K562 (cell line): ENCODE results near the gene GLRX2. TPM values are rescaled to one million over a fixed set of nuclear protein-coding genes. Genes with fewer than 3 reads are reported as not detected.
A peak's percentile ranks its signal among the peaks of the same experiment; 100 is the strongest.

Experiments used
- EHMT2 ChIP-seq: fragments of 450-650 bp; IDR thresholded peaks from 2 replicates; pipeline ENCODE4 v1.6.1; 2018; ENCODE audit warnings: antibody characterized with exemption
- HDAC1 ChIP-seq, 2 experiments: fragments of 450-650 bp; IDR thresholded peaks; 2 replicates each; pipeline ENCODE4 v1.6.1; 2016 to 2017; ENCODE audit warnings: inconsistent platforms in 1 of 2, mild to moderate bottlenecking in 1 of 2, moderate library complexity in 1 of 2
- HDAC2 ChIP-seq: fragments of 450-650 bp; IDR thresholded peaks from 2 replicates; pipeline ENCODE4 v1.6.1; 2016; ENCODE audit warnings: mild to moderate bottlenecking
- KHSRP ChIP-seq: fragments of 450-650 bp; IDR thresholded peaks from 2 replicates; pipeline ENCODE4 v1.6.1; 2017
- ZNF282 ChIP-seq: sonication (generic); formaldehyde crosslinking; IDR thresholded peaks from 2 replicates; pipeline ENCODE4 v1.8.1; 2023; ENCODE audit warnings: missing genetic modification reagents
- ZNF444 ChIP-seq: fragments of 250-450 bp; sonication (Bioruptor Pico); IDR thresholded peaks from 2 replicates; pipeline ENCODE4 v1.4.0; 2020; ENCODE audit warnings: mild to moderate bottlenecking, moderate library complexity
- ZNF766 ChIP-seq: fragments of 200-800 bp; sonication (Bioruptor generic); conservative IDR thresholded peaks from 2 replicates; pipeline ENCODE4 v1.6.1; 2016; ENCODE audit warnings: missing genetic modification characterization, missing compliant biosample characterization
- polyA plus RNA-seq, 8 experiments: library from polyadenylated mRNA; depleted of rRNA in 4 of 8; stranded (reverse) in 5 of 8; unstranded in 3 of 8; fragments of >200 nt; fragmentation: Nextera tagmentation in 2 of 8; fragmentation: Illumina TruSeq in 1 of 8; extraction: Ambion mirVana in 2 of 8; extraction: Trizol in 1 of 8; gene quantifications; 2 replicates each; pipeline versions ENCODE4 v1.2.1 to v1.2.3, GENCODE V29; 2011 to 2014; ENCODE audit warnings: inconsistent platforms in 1 of 8, missing spikeins in 1 of 8
- total RNA-seq, 7 experiments: library from RNA; depleted of rRNA in 6 of 7; stranded (reverse); fragments of >200 nt in 6 of 7; fragmentation: Illumina TruSeq in 2 of 7; extraction: Trizol in 2 of 7; gene quantifications; 2 replicates each; pipeline versions ENCODE4 v1.2.1 to v1.2.3, GENCODE V29; 2011 to 2021; ENCODE audit warnings: low replicate concordance in 1 of 7
- TF ChIP-seq, protein P1 (sequence below): fragments of 250-450 bp; sonication (Bioruptor Pico); IDR thresholded peaks from 2 replicates; pipeline ENCODE4 v1.4.0; 2020; ENCODE audit warnings: mild to moderate bottlenecking, moderate library complexity
- TF ChIP-seq, protein P2 (sequence below): fragments of 250-450 bp; sonication (Bioruptor Pico); IDR thresholded peaks from 2 replicates; pipeline ENCODE4 v1.5.0; 2020; ENCODE audit warnings: mild to moderate bottlenecking, borderline replicate concordance

The GLRX2 gene
- total and polyA plus RNA-seq, 9 of the 15 experiments (the other 6 are each of a cell fraction or from before 2014, with no cell fraction given) = 13.3 to 82.6 (median 55.1) TPM

DNA sequence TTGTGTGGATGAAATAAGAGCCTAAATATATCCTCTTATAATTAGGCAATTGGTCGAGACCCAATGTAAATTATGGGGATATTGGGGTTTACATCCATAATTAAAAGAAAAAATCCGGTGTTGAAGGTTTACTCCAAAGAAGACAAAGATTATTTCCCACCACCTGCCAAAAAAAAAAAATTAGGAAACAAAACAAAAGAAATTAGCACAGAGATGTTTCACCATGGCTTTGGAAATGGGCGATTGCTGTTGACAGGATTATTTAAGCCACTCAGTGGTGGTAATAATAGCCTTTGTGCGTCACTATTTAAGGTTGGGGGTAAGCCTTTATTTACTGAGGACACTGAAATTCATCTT is 585 bp upstream of the GLRX2 start (continued):
- TF ChIP-seq ZNF282 (CRISPR knock-in tag) (no peak), EHMT2 (0 out of 2 replicates have a peak, but pooled peaks have one; percentile 15), HDAC1 (IDR thresholded peaks at IDR 0.05) (no peak), KHSRP (no peak), ZNF444 (CRISPR knock-in tag) (no peak), ZNF766 (CRISPR knock-in tag) (no peak), HDAC2 (0 out of 2 replicates have a peak, but pooled peaks have one; percentile 6)
- TF ChIP-seq, protein P1, sequence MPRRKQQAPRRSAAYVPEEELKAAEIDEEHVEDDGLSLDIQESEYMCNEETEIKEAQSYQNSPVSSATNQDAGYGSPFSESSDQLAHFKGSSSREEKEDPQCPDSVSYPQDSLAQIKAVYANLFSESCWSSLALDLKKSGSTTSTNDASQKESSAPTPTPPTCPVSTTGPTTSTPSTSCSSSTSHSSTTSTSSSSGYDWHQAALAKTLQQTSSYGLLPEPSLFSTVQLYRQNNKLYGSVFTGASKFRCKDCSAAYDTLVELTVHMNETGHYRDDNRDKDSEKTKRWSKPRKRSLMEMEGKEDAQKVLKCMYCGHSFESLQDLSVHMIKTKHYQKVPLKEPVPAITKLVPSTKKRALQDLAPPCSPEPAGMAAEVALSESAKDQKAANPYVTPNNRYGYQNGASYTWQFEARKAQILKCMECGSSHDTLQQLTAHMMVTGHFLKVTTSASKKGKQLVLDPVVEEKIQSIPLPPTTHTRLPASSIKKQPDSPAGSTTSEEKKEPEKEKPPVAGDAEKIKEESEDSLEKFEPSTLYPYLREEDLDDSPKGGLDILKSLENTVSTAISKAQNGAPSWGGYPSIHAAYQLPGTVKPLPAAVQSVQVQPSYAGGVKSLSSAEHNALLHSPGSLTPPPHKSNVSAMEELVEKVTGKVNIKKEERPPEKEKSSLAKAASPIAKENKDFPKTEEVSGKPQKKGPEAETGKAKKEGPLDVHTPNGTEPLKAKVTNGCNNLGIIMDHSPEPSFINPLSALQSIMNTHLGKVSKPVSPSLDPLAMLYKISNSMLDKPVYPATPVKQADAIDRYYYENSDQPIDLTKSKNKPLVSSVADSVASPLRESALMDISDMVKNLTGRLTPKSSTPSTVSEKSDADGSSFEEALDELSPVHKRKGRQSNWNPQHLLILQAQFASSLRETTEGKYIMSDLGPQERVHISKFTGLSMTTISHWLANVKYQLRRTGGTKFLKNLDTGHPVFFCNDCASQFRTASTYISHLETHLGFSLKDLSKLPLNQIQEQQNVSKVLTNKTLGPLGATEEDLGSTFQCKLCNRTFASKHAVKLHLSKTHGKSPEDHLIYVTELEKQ (CRISPR knock-in tag) = no peak
- TF ChIP-seq, protein P2, sequence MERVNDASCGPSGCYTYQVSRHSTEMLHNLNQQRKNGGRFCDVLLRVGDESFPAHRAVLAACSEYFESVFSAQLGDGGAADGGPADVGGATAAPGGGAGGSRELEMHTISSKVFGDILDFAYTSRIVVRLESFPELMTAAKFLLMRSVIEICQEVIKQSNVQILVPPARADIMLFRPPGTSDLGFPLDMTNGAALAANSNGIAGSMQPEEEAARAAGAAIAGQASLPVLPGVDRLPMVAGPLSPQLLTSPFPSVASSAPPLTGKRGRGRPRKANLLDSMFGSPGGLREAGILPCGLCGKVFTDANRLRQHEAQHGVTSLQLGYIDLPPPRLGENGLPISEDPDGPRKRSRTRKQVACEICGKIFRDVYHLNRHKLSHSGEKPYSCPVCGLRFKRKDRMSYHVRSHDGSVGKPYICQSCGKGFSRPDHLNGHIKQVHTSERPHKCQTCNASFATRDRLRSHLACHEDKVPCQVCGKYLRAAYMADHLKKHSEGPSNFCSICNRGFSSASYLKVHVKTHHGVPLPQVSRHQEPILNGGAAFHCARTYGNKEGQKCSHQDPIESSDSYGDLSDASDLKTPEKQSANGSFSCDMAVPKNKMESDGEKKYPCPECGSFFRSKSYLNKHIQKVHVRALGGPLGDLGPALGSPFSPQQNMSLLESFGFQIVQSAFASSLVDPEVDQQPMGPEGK (CRISPR knock-in tag) = no peak
